Astrocyte of the spinal cord (primary cell): Measurements from ENCODE around the gene TNIK.

ENCODE experiments used
- DNase-seq: peaks from one replicate; pipeline ENCODE4 v3.0.0; 2011; ENCODE audit warnings: low read depth, low spot score
- H3K4me3 ChIP-seq: 2 replicates; pipeline ENCODE4 v1.5.1; 2011; ENCODE audit warnings: low read depth, mild to moderate bottlenecking, low read length, moderate library complexity
- in situ Hi-C: cut with HindIII; loops from 2 replicates; pipeline ENCODE4 v1.10.0; 2017; ENCODE audit warnings: low sequenced_read_pairs
- TF ChIP-seq, protein P1 (sequence below): IDR thresholded peaks from 2 replicates; pipeline ENCODE4 v1.5.1; 2012; ENCODE audit warnings: low read depth, mild to moderate bottlenecking, low read length, inconsistent platforms

TNIK gene

DNA sequence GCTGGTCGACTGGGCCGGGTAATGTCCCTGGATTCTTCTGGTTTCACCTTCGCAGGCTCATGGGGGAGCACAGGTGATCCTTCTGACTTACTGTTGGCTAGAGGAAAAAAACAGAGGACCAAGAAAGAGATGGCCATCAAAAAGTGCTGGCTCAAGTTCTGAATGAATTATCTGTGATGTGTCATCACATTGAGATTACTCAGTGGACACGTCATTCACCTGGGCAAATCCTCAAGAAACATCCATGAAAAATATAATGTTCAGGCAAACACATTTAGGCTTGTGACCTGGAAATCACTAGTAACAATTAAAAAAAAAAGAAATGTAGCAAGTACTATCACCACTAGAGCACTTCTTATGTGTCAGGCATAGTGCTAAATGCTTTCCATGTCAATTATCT is 352.1 kb downstream of the TNIK start:
- in situ Hi-C loops: no loop called here
- peak; percentile 39 for DNase-seq
- TF ChIP-seq, protein P1, sequence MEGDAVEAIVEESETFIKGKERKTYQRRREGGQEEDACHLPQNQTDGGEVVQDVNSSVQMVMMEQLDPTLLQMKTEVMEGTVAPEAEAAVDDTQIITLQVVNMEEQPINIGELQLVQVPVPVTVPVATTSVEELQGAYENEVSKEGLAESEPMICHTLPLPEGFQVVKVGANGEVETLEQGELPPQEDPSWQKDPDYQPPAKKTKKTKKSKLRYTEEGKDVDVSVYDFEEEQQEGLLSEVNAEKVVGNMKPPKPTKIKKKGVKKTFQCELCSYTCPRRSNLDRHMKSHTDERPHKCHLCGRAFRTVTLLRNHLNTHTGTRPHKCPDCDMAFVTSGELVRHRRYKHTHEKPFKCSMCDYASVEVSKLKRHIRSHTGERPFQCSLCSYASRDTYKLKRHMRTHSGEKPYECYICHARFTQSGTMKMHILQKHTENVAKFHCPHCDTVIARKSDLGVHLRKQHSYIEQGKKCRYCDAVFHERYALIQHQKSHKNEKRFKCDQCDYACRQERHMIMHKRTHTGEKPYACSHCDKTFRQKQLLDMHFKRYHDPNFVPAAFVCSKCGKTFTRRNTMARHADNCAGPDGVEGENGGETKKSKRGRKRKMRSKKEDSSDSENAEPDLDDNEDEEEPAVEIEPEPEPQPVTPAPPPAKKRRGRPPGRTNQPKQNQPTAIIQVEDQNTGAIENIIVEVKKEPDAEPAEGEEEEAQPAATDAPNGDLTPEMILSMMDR: no peak
- no peak overlapping the region for H3K4me3 ChIP-seq

DNA sequence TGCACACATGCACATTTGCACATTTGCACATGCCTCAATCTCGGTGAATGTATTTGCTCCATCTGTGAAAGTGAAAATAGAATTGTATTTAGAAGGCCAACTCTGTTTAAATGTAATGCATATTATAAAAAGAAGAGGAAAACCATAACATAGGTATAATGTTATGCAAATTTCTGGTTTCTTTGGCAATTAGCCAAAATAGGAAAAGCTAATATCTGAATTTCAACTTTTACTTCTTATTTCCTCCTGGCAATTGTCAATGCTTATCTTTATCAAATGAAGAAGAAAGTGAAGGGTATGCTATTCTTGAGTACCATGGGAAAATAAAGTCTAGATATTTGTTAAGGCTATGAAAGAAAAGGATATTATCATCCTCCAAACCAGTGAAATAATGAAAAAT is 357.0 kb downstream of the TNIK start:
- in situ Hi-C loops: no loop called here
- no peak overlapping the region for H3K4me3 ChIP-seq
- TF ChIP-seq, protein P1: no peak
- no peak for DNase-seq

DNA sequence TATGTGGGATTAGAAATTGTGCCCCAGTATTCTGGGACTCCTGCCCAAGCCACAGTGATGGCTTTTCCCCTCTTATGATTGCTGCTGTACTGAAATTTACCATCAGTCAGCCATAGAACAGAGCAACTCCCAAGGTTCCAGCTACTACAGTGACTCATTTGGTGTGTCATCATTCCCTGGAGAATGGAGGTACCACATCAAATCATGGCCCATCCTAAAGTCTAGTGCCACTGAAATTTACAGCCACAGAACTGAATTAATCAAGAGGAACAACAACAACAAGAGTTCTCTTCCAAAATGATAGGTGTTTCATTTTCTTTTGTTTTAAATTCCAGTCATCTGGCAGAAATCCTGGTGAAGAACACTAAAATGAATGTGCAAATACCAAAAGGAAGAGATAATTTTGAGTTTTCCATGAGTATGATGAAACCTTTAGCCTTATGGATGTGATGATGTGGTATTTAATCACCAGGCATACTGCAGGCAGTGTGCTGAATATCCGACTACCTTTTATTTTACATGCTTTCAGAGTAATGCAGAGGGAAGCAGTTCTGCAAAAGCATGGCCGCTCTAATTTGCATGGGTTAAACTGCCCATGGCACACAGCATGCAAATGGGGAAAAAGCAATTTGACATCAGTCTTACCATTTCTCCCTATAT is 358.1 kb downstream of the TNIK start:
- no peak overlapping the region for H3K4me3 ChIP-seq
- in situ Hi-C loops: no loop called here
- DNase-seq: peak; percentile 72
- TF ChIP-seq, protein P1: no peak

DNA sequence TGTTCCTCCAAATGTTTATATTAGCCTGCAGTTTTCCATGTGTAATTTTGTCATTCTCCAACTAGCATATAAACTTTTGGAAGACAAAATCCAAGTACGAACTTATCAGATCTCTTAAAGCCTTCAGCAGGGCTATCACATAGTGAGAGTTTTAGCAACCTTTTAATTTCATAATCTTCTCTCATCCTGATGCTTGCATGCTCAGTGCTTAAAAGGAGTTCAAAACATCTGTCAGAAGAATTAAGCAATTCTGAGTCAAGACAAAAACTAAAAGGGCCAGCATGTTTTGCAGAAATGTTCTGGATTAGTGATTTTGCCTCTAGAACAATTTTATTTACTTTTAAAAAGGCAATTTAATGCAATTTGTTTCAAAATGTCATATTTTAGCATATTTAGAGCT is 360.3 kb downstream of the TNIK start:
- no peak for DNase-seq
- no peak overlapping the region for H3K4me3 ChIP-seq
- in situ Hi-C loops: no loop called here
- TF ChIP-seq, protein P1: no peak

DNA sequence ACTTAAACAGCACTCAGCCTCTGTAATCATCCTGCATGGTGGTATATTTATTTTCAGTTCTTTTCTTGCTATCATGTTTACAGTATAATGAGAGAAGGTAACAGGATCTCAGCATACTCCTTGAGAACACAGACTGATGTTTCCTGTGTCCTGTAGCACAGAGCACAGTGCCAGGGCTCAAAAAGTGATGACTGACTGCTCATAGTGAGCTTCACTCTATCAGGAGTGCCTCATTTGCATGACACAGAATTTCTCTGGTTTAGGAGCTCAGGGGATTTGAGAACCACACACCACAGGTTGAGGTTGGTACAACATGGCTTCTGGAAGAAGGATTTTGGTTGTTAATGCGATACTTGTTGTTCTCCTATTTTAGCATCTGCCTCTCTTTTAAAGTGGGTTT is 365.1 kb downstream of the TNIK start:
- no peak for DNase-seq
- H3K4me3 ChIP-seq: no peak overlapping the region
- TF ChIP-seq, protein P1: no peak
- in situ Hi-C loops: no loop called here

DNA sequence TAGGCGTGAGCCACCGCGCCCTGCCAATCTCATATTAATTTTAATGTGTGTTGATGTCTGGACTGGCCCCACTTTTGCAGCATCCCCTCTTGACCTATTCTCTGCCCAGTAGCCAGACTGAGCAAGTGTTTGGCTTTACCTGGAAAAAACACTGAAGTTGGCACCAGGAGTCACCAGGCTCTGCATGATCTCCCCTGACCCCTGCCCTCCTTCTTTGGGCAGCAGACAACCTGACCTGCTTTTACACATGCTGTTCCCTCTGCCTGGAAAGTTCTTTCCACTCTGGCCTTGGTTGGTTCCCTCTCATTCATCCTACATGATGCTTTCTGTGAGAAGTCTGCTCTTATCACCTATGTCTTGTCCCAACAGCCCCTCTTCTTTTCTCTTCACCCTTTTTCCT is 365.8 kb downstream of the TNIK start:
- in situ Hi-C loops: no loop called here
- no peak for DNase-seq
- no peak overlapping the region for H3K4me3 ChIP-seq
- TF ChIP-seq, protein P1: no peak
